Nephron progenitor cell (in vitro differentiated cells): ENCODE results near the gene TNFRSF6B.
"Not testable (repeated sequence)": the region's sequence is repeated elsewhere in the genome, so short reads cannot be mapped to it uniquely, and the experiment has no call there.

Experiments used
- DNase-seq: peaks from one replicate; pipeline ENCODE4 v3.0.0; 2021
- H3K27ac Mint-ChIP-seq: 2 replicates; pipeline ENCODE4 v1.8.0; 2021; ENCODE audit warnings: mild to moderate bottlenecking, moderate library complexity, mixed read lengths
- H3K27me3 Mint-ChIP-seq: 2 replicates; pipeline ENCODE4 v1.8.0; 2021; ENCODE audit warnings: mild to moderate bottlenecking, low read depth, mixed read lengths; ENCODE audit not compliant: poor library complexity
- H3K36me3 Mint-ChIP-seq: 2 replicates; pipeline ENCODE4 v1.8.0; 2021; ENCODE audit warnings: low read depth, mixed read lengths
- H3K4me1 Mint-ChIP-seq: 2 replicates; pipeline ENCODE4 v1.8.0; 2021; ENCODE audit warnings: mixed read lengths
- H3K4me3 Mint-ChIP-seq: 2 replicates; pipeline ENCODE4 v1.8.0; 2021; ENCODE audit warnings: mild to moderate bottlenecking, moderate library complexity, mixed read lengths
- H3K9me3 Mint-ChIP-seq: 2 replicates; pipeline ENCODE4 v1.8.0; 2021; ENCODE audit warnings: mild to moderate bottlenecking, moderate library complexity, mixed read lengths
- CTCF ChIP-seq: fragments of 200-600 bp; sonication (generic); IDR thresholded peaks from 2 replicates; pipeline ENCODE4 v1.5.0; 2021; ENCODE audit warnings: antibody characterized with exemption

Gene TNFRSF6B

GRCh38 chr20:63718996-63719395 is 22.5 kb downstream of the TNFRSF6B start:
- Mint-ChIP-seq H3K4me3 (no peak overlapping the region), H3K27me3 (no peaks in the 10 kb centered on the region), H3K4me1 (no peaks in the 10 kb centered on the region), H3K9me3 (peaks cover 64% of the 10 kb centered on the region), H3K27ac (no peak overlapping the region), H3K36me3 (peaks cover 96% of the 10 kb centered on the region)
- TF ChIP-seq CTCF = no peak
- no peak for DNase-seq

- DNase-seq, H3K27ac Mint-ChIP-seq, H3K4me3 Mint-ChIP-seq, H3K4me1 Mint-ChIP-seq, H3K27me3 Mint-ChIP-seq: not testable (repeated sequence)
- H3K9me3 Mint-ChIP-seq = peaks cover 63% of the 10 kb centered on the region
- peaks cover 93% of the 10 kb centered on the region for H3K36me3 Mint-ChIP-seq
These were observed 26.6 kb downstream of the TNFRSF6B start for GRCh38 chr20:63722967-63723622.

GRCh38 chr20:63730189-63730733 is 33.8 kb downstream of the TNFRSF6B start:
- DNase-seq, H3K4me3 Mint-ChIP-seq, H3K27me3 Mint-ChIP-seq: not testable (repeated sequence)
- peak overlapping the region; percentile 90 for H3K27ac Mint-ChIP-seq
- peaks cover 52% of the 10 kb centered on the region for H3K36me3 Mint-ChIP-seq
- H3K9me3 Mint-ChIP-seq = peaks cover 24% of the 10 kb centered on the region
- peaks cover 12% of the 10 kb centered on the region for H3K4me1 Mint-ChIP-seq

GRCh38 chr20:63731410-63731809 is 35.0 kb downstream of the TNFRSF6B start:
- Mint-ChIP-seq H3K9me3 (peaks cover 13% of the 10 kb centered on the region), H3K27me3 (peaks cover 2% of the 10 kb centered on the region), H3K27ac (no peak overlapping the region), H3K4me3 (no peak overlapping the region), H3K4me1 (peaks cover 12% of the 10 kb centered on the region), H3K36me3 (peaks cover 45% of the 10 kb centered on the region)
- DNase-seq = no peak
- TF ChIP-seq CTCF = no peak

GRCh38 chr20:63732118-63733095 is 36.0 kb downstream of the TNFRSF6B start:
- H3K36me3 Mint-ChIP-seq = peaks cover 37% of the 10 kb centered on the region
- peaks cover 12% of the 10 kb centered on the region for H3K4me1 Mint-ChIP-seq
- DNase-seq = no peak
- H3K9me3 Mint-ChIP-seq = peaks cover 4% of the 10 kb centered on the region
- H3K27ac Mint-ChIP-seq = no peak overlapping the region
- no peak for TF ChIP-seq CTCF
- H3K27me3 Mint-ChIP-seq = peaks cover 8% of the 10 kb centered on the region
- H3K4me3 Mint-ChIP-seq = no peak overlapping the region

- Mint-ChIP-seq H3K27me3 (peaks cover 8% of the 10 kb centered on the region), H3K4me1 (peaks cover 11% of the 10 kb centered on the region), H3K4me3 (no peak overlapping the region), H3K9me3 (no peaks in the 10 kb centered on the region), H3K27ac (no peak overlapping the region), H3K36me3 (peaks cover 30% of the 10 kb centered on the region)
- DNase-seq = no peak
- TF ChIP-seq CTCF = no peak
These were observed 36.7 kb downstream of the TNFRSF6B start for GRCh38 chr20:63733117-63733516.
